NCI-H2107 (cell line): Measurements from ENCODE around the gene CDPF1.

ENCODE experiments used
- DNase-seq: peaks from one replicate; lab custom pipeline; 2025; lab: John Stamatoyannopoulos, UW

The CDPF1 gene

GRCh38 chr22:46256358-46256958, 6.4 kb upstream of the CDPF1 start:
- DNase-seq = no peak

GRCh38 chr22:46251816-46252380, 1.8 kb upstream of the CDPF1 start:
- no peak for DNase-seq

GRCh38 chr22:46251266-46251665, 1.2 kb upstream of the CDPF1 start:
- DNase-seq = no peak

DNA sequence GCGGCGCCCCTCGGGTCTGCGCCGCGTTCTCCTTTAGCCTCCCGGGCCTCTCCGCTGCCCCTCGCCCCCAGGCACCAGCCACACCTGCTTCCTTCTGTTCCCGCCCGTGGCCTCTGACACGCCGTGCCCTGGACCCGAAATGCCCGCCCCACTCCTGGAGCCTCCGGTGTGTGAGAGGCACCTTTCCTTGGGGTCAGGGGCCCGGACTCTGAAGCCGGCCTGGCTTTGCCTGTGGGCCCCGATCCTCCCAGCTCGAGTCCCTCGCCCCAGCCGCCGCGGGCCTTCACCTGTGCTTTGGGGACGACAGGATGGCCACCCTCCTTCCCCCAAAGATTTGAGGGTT, 661 bp upstream of the CDPF1 start:
- DNase-seq = no peak

GRCh38 chr22:46247443-46247975, 2.6 kb downstream of the CDPF1 start:
- DNase-seq = no peak

DNA sequence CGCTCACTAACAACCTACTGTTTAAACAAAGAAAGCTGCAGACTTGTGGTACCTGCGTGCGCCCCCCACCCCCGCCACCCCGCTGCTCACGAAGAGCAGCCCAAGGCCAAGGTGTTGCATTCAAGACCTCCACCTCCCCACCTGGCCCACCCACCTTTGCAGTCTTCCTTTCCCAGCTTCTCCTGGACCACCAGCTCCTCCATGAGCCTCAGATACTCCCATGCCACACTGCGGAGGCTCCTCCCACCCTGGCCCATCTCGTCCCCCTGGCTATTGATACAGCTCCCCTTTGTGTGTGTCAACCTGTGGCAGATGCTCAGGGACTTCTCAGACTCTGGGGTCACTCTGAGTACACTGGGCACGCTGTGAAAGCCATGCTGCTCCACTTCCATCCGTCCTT, 3.9 kb downstream of the CDPF1 start:
- no peak for DNase-seq

GRCh38 chr22:46245511-46245910, 4.6 kb downstream of the CDPF1 start:
- DNase-seq = no peak

- no peak for DNase-seq
Measured at GRCh38 chr22:46244771-46245170, 5.3 kb downstream of the CDPF1 start.

GRCh38 chr22:46242076-46242475, 8.0 kb downstream of the CDPF1 start:
- no peak for DNase-seq

GRCh38 chr22:46241396-46242007, 8.6 kb downstream of the CDPF1 start:
- DNase-seq = no peak

- DNase-seq = no peak
Measured at GRCh38 chr22:46240907-46241306, 9.2 kb downstream of the CDPF1 start.

DNA sequence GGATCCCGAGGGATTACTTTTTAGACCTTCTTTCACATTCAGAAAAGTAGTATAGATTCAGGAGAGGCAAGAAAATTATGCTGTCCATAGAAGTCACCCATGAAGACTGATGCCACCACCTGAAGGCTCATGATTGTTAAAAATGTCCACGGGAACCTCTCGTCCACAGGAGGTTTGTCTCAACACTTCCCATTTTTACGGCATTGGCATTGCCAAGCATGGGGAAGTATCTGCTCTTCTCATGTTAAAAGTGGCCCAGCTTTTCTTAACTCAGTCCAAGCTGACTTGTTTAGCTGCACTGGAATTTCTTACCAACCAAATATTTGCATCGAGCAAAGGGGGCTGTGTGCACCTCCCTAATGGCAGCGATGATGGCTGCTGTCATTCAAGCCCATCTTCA, 9.6 kb downstream of the CDPF1 start:
- DNase-seq = no peak

DNA sequence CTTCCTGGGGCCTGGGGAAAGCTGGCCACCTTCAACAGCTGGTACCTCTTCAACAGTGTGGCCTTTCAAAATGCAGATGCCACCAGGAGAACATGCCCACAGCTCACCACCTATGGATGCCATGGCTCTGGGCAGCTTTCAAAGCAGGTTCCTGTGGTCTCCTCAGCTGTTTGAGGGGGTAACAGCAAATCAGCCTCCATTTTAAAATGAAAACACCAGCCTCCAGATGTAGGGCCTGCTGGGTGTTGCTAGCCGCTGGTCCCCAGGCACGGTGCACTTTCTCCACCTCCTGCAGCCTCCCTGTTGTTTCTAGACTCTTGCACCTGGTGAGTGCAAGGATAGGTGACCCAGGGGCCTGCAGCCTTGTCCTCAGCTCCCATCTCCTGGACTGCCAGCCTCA, 10.0 kb downstream of the CDPF1 start:
- DNase-seq = no peak

- DNase-seq = no peak
Measured at GRCh38 chr22:46239261-46240048, 10.6 kb downstream of the CDPF1 start.

DNA sequence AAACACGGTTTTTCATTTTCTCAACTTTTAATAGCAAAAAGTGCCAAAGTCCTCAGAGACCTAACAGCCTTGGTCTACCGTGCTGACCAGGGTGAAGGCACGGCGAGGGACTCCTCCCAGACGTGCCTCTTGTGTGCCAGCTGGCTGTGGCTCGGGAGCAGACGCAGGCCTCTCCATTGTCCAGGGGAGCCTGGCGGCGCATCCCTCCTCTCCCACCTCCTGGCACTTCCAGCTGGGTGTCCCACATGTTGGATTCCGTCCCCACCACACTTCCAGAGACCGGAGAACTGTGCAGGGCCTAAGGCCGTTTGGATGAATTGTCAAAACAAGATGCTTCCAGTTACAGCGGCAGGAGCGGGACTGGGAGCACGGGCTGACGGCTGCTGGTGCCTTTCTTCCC, 11.6 kb downstream of the CDPF1 start:
- DNase-seq = no peak

GRCh38 chr22:46237453-46238124, 12.5 kb downstream of the CDPF1 start:
- no peak for DNase-seq

DNA sequence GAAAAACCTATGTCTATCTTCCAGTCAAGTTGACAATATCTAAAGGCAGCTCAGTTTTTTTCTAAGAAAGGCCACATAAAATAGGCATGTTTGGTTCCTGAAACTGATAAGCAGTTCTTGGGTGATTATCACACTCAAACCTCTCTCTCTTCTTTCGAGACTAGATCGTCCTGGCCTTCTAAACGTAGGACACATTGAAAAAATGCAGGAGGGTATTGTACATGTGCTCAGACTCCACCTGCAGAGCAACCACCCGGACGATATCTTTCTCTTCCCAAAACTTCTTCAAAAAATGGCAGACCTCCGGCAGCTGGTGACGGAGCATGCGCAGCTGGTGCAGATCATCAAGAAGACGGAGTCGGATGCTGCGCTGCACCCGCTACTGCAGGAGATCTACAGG, 15.1 kb downstream of the CDPF1 start:
- no peak for DNase-seq

GRCh38 chr22:46233231-46233630, 16.9 kb downstream of the CDPF1 start:
- DNase-seq = no peak

- no peak for DNase-seq
Measured at GRCh38 chr22:46230262-46230901, 19.7 kb downstream of the CDPF1 start.

GRCh38 chr22:46229701-46230100, 20.4 kb downstream of the CDPF1 start:
- no peak for DNase-seq

DNA sequence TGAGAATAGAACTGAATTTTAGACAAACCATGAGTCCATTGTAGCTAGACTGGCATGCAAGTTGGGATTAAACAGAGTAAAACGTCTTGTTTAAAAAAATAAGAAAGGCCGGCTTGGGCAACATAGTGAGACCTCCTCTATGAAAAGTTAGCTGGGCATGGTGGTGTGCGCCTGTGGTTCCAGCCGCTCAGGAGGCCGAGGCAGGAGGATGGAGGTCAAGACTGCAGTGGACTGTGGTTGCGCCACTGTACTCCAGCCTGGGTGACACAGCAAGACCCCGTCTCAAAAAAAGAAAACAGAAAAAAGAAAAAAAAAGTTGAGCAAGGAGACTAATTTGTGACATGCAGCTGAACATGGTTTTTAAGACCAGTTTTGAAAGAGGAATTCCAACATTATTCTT, 23.5 kb downstream of the CDPF1 start:
- no peak for DNase-seq

DNA sequence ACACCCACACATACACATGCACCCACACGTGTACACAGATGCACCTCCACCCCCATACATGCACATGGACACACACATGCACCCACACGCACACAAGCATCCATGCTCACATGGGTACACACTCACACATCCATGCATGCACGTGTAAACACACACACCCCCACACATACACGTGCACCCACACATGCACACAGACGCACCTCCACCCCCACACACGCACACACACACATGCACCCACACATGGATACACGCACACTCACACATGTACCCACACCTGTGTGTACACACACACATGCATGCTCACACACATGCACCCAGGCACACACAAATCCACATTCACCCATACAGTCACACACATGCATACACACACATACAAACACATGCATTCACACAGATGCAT, 24.5 kb downstream of the CDPF1 start:
- DNase-seq = no peak
